Activated CD8-positive, alpha-beta T cell treated with anti-CD3 and anti-CD28 coated beads for 36 hours (primary cell): ENCODE data around the gene VSIG2. TPM values are rescaled to one million over a fixed set of nuclear protein-coding genes. Genes with fewer than 3 reads are reported as not detected.

Experiments used
- ATAC-seq: fragments of 200-7000 bp; cut with Tn5 transposase; one replicate; pipeline ENCODE4 v1.10.0; 2021; ENCODE audit warnings: mild to moderate bottlenecking, moderate library complexity
- CTCF ChIA-PET: fragments of 350-600 bp; sonication (Branson Sonifier 250); formaldehyde crosslinking; loops from one replicate; lab custom pipeline; 2021; ENCODE audit warnings: antibody characterized with exemption; lab: Charles Lee
- POLR2A ChIA-PET: fragments of 350-600 bp; sonication (Branson Sonifier 250); formaldehyde crosslinking; loops from one replicate; lab custom pipeline; 2021; ENCODE audit warnings: antibody characterized with exemption; lab: Charles Lee
- DNase-seq: peaks from one replicate; pipeline ENCODE4 v3.0.0-alpha.2; 2020
- H3K27ac Mint-ChIP-seq: one replicate; pipeline ENCODE4 v1.8.0; 2021; ENCODE audit warnings: mild to moderate bottlenecking, mixed read lengths
- H3K27me3 Mint-ChIP-seq: one replicate; pipeline ENCODE4 v1.8.0; 2021; ENCODE audit warnings: mixed read lengths
- H3K36me3 Mint-ChIP-seq: one replicate; pipeline ENCODE4 v1.8.0; 2021; ENCODE audit warnings: low read depth, mixed read lengths
- H3K4me1 Mint-ChIP-seq: one replicate; pipeline ENCODE4 v1.8.0; 2021; ENCODE audit warnings: low read depth, mixed read lengths
- H3K4me3 Mint-ChIP-seq: one replicate; pipeline ENCODE4 v1.8.0; 2021; ENCODE audit warnings: mild to moderate bottlenecking, moderate library complexity, mixed read lengths
- H3K9me3 Mint-ChIP-seq: one replicate; pipeline ENCODE4 v1.8.0; 2021; ENCODE audit warnings: mixed read lengths
- intact Hi-C: fragments of 100-400 bp; cut with micrococcal nuclease; formaldehyde crosslinking; loops from one replicate; pipeline ENCODE4 v1.10.0; 2022
- total RNA-seq, 2 experiments: library from RNA; stranded (reverse); gene quantifications; one replicate each; pipeline ENCODE4 v1.2.3, GENCODE V29; 2021
- TF ChIP-seq, protein P1 (sequence below): fragments of 200-600 bp; IDR thresholded peaks from one replicate; pipeline ENCODE4 v1.8.0; 2022; ENCODE audit warnings: antibody characterized with exemption, mild to moderate bottlenecking

Gene VSIG2
- total RNA-seq, 2 experiments from 2014 or later, result 0.32 TPM; not detected in 1

DNA sequence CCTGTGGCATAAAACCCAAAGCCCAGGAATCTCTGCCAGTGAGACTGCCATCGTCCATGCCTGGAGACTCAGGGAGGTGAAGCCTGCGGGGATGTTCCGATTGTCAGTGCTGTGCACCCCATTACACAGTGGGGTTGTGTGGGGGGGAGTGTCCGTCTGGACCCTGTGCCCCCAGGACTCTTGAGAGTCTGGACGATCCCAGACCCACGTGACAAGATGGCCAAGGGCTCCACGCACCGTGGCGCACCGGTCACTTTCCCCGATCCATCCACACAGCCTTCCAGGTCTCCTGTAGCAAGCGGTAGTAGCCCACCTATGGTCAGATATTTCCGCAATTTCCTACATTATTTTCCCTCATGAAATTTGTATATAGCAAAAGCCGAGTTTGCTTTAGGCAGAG is 33.3 kb downstream of the VSIG2 start:
- ATAC-seq, result no peak
- intact Hi-C loops, result no loop called here
- DNase-seq, result no peak
- ChIA-PET CTCF (no interaction called here), POLR2A (no interaction called here)
- Mint-ChIP-seq H3K4me3 (no peak overlapping the region), H3K36me3 (no peaks in the 10 kb centered on the region), H3K9me3 (no peaks in the 10 kb centered on the region), H3K27ac (no peak overlapping the region), H3K4me1 (peaks cover 20% of the 10 kb centered on the region), H3K27me3 (peaks cover 53% of the 10 kb centered on the region)
- TF ChIP-seq, protein P1, sequence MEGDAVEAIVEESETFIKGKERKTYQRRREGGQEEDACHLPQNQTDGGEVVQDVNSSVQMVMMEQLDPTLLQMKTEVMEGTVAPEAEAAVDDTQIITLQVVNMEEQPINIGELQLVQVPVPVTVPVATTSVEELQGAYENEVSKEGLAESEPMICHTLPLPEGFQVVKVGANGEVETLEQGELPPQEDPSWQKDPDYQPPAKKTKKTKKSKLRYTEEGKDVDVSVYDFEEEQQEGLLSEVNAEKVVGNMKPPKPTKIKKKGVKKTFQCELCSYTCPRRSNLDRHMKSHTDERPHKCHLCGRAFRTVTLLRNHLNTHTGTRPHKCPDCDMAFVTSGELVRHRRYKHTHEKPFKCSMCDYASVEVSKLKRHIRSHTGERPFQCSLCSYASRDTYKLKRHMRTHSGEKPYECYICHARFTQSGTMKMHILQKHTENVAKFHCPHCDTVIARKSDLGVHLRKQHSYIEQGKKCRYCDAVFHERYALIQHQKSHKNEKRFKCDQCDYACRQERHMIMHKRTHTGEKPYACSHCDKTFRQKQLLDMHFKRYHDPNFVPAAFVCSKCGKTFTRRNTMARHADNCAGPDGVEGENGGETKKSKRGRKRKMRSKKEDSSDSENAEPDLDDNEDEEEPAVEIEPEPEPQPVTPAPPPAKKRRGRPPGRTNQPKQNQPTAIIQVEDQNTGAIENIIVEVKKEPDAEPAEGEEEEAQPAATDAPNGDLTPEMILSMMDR, result no peak

DNA sequence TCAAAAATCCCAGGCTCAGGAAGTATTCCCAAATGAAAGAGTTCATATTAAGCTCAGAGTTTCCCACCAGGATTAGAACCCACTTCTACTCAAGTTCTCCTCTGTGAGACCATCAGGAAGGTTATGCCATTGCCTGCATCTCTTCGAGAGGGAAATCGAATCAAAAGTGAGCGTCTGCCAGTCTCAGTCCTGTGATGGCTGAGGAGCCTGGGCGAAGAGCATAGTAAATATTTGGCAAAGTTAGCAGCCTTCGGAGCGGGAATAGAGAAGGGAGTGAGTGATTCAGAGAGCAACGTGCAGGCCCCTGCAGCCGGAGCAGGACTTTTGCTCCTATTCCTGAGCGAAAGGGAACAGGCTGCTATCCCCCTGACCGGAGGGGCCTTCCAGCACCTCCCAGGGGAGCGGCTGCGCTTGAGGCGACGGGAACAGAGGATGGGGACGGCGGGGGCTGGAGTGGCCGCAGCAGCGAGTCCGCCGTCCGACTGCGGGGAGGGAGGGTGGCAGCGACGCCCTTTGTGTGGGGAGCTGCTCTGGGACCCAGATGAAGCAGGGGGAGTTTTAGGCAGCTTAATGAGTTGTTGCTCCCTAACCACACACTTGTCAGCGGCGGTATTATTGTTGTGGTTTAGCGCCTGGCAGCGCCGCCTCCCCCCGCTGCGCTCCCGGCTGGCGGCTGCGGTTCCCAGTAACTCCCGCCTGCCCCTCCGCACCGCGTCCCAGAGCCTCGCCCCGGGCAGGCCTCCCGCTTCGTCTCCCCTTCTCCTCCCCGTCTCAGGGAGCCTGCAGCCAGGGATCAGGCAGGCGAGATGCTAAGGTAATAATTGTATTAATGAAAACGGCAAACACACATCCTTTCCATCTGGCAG is 34.0 kb downstream of the VSIG2 start:
- ATAC-seq, result peak; percentile 45
- no peak overlapping the region for H3K27ac Mint-ChIP-seq
- H3K9me3 Mint-ChIP-seq, result no peaks in the 10 kb centered on the region
- peak overlapping the region; percentile 50 for H3K4me3 Mint-ChIP-seq
- no peaks in the 10 kb centered on the region for H3K36me3 Mint-ChIP-seq
- intact Hi-C loops, result no loop called here
- H3K27me3 Mint-ChIP-seq, result peaks cover 49% of the 10 kb centered on the region
- H3K4me1 Mint-ChIP-seq, result peaks cover 20% of the 10 kb centered on the region
- ChIA-PET POLR2A (no interaction called here), CTCF (interaction anchor here (0.6 kb wide), 1 partner anchor 45 kb away, joined by 3 read pairs; no protein-coding TSS in a partner anchor)
- TF ChIP-seq, protein P1, result no peak
- peak; percentile 33 for DNase-seq

DNA sequence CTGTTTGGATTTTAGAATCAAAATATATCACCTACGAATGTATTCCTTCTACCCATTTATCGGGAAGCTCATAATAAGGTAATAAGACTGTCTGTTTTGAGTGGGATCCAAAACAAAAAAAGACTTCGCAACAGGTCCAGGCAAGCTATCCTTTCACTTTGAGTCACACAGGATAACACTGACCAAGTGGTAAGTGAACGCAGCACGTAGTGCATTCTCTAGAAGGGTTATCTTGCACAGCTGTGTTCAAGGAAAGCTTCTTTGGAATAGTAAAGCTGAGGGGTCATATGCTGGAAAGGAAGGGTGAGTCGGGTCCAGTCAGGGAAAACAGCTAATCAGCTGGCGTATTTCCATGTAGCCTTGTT is 34.7 kb downstream of the VSIG2 start:
- no peaks in the 10 kb centered on the region for H3K9me3 Mint-ChIP-seq
- H3K36me3 Mint-ChIP-seq, result no peaks in the 10 kb centered on the region
- no peak for DNase-seq
- CTCF ChIA-PET, result interaction anchor here (0.6 kb wide), 1 partner anchor 45 kb away, joined by 3 read pairs; no protein-coding TSS in a partner anchor
- ATAC-seq, result no peak
- H3K4me3 Mint-ChIP-seq, result peak overlapping the region; percentile 50
- TF ChIP-seq, protein P1, result no peak
- H3K27me3 Mint-ChIP-seq, result peaks cover 44% of the 10 kb centered on the region
- peaks cover 15% of the 10 kb centered on the region for H3K4me1 Mint-ChIP-seq
- POLR2A ChIA-PET, result no interaction called here
- no peak overlapping the region for H3K27ac Mint-ChIP-seq
- intact Hi-C loops, result no loop called here

DNA sequence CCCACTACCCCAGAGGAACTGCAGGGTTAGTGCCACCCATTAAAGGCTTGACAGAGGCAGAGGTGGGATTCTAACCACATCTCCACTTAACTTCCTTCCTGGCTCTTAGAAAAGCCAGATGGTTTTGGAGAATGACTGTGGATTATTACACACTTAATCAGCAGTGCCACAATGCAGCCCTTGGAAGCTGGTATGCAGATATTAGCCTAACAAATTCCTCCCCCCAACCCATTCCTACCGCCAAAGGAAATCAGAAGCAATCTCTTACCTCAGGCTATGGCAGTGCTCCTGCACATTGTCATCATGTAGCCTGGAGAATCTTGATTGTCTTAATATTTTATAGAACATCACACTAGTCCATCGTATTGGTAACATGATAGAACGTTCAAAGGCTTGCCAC is 35.5 kb downstream of the VSIG2 start:
- H3K9me3 Mint-ChIP-seq, result no peaks in the 10 kb centered on the region

DNA sequence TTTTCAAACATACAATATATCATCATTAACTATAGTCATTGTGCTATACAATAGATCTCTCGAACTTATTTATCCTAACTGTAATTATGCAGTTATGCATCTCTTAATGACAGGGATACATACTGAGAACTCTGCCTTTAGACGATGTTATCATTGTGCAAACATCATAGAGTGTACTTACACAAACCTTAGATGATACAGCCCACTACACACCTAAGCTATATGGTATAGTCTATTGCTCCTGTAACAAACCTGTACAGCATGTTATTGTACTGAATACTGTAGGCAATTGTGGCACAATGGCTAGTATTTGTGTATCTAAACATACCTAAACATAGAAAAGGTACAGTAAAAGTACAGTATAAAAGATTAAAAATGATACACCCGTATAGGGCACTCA is 39.7 kb downstream of the VSIG2 start:
- H3K27me3 Mint-ChIP-seq, result peaks cover 25% of the 10 kb centered on the region
- no peak for DNase-seq
- no peak for ATAC-seq
- H3K9me3 Mint-ChIP-seq, result peaks cover 4% of the 10 kb centered on the region
- TF ChIP-seq, protein P1, result no peak
- no peaks in the 10 kb centered on the region for H3K36me3 Mint-ChIP-seq
- POLR2A ChIA-PET, result no interaction called here
- intact Hi-C loops, result no loop called here
- H3K4me1 Mint-ChIP-seq, result peaks cover under 1% of the 10 kb centered on the region
- no peak overlapping the region for H3K27ac Mint-ChIP-seq
- CTCF ChIA-PET, result no interaction called here
- no peak overlapping the region for H3K4me3 Mint-ChIP-seq

More for the DNA sequence above, 35.5 kb downstream of the VSIG2 start:
- DNase-seq (no peak), ATAC-seq (no peak)
- TF ChIP-seq, protein P1, result no peak
- ChIA-PET CTCF (no interaction called here), POLR2A (no interaction called here)
- intact Hi-C loops, result no loop called here
- Mint-ChIP-seq H3K4me3 (no peak overlapping the region), H3K36me3 (no peaks in the 10 kb centered on the region), H3K27me3 (peaks cover 44% of the 10 kb centered on the region), H3K27ac (no peak overlapping the region), H3K4me1 (peaks cover 11% of the 10 kb centered on the region)
